Fibroblast of skin of scalp (primary cell): ENCODE measurements around the gene RCAN2.
A peak's percentile ranks its signal among the peaks of the same experiment; 100 is the strongest.

ENCODE experiments used
- DNase-seq: peaks from one replicate; pipeline ENCODE4 v3.0.0-alpha.2; 2013

RCAN2 gene

GRCh38 chr6:46491628-46492547 is 639 bp upstream of the RCAN2 start:
- DNase-seq = peak; percentile 15

- no peak for DNase-seq
Observed at GRCh38 chr6:46490425-46491200, 636 bp downstream of the RCAN2 start.

- DNase-seq = no peak
Observed at GRCh38 chr6:46486181-46486580, 5.1 kb downstream of the RCAN2 start.

GRCh38 chr6:46484081-46484820 is 7.0 kb downstream of the RCAN2 start:
- no peak for DNase-seq

- DNase-seq = no peak
Observed at GRCh38 chr6:46476301-46476700, 14.9 kb downstream of the RCAN2 start.

GRCh38 chr6:46473881-46474280 is 17.4 kb downstream of the RCAN2 start:
- DNase-seq = peak; percentile 73

GRCh38 chr6:46472243-46472642 is 19.0 kb downstream of the RCAN2 start:
- no peak for DNase-seq

GRCh38 chr6:46469021-46469420 is 22.2 kb downstream of the RCAN2 start:
- DNase-seq = no peak

- DNase-seq = peak; percentile 14
Observed at GRCh38 chr6:46468403-46469010, 22.7 kb downstream of the RCAN2 start.

- DNase-seq = no peak
Observed at GRCh38 chr6:46466570-46466969, 24.7 kb downstream of the RCAN2 start.

- no peak for DNase-seq
Observed at GRCh38 chr6:46465294-46466165, 25.7 kb downstream of the RCAN2 start.

GRCh38 chr6:46456297-46456696 is 35.0 kb downstream of the RCAN2 start:
- DNase-seq = no peak

GRCh38 chr6:46454691-46455090 is 36.6 kb downstream of the RCAN2 start:
- DNase-seq = no peak

GRCh38 chr6:46453741-46454316 is 37.4 kb downstream of the RCAN2 start:
- peak; percentile 60 for DNase-seq

GRCh38 chr6:46453216-46453615 is 38.0 kb downstream of the RCAN2 start:
- peak; percentile 90 for DNase-seq

GRCh38 chr6:46452312-46452917 is 38.8 kb downstream of the RCAN2 start:
- no peak for DNase-seq

GRCh38 chr6:46451343-46451742 is 39.9 kb downstream of the RCAN2 start:
- DNase-seq = no peak

GRCh38 chr6:46444772-46445454 is 46.3 kb downstream of the RCAN2 start:
- DNase-seq = no peak

GRCh38 chr6:46443623-46444022 is 47.6 kb downstream of the RCAN2 start:
- no peak for DNase-seq

GRCh38 chr6:46440641-46441040 is 50.6 kb downstream of the RCAN2 start:
- no peak for DNase-seq
